GM19395 (cell line): ENCODE results near the gene ATF2.

Source experiments
- ATAC-seq: cut with Tn5 transposase; IDR thresholded peaks from one replicate; pipeline ENCODE4 v1.9.1; 2021; ENCODE audit warnings: mild to moderate bottlenecking, moderate library complexity; ENCODE audit not compliant: unreplicated experiment

ATF2 gene

DNA sequence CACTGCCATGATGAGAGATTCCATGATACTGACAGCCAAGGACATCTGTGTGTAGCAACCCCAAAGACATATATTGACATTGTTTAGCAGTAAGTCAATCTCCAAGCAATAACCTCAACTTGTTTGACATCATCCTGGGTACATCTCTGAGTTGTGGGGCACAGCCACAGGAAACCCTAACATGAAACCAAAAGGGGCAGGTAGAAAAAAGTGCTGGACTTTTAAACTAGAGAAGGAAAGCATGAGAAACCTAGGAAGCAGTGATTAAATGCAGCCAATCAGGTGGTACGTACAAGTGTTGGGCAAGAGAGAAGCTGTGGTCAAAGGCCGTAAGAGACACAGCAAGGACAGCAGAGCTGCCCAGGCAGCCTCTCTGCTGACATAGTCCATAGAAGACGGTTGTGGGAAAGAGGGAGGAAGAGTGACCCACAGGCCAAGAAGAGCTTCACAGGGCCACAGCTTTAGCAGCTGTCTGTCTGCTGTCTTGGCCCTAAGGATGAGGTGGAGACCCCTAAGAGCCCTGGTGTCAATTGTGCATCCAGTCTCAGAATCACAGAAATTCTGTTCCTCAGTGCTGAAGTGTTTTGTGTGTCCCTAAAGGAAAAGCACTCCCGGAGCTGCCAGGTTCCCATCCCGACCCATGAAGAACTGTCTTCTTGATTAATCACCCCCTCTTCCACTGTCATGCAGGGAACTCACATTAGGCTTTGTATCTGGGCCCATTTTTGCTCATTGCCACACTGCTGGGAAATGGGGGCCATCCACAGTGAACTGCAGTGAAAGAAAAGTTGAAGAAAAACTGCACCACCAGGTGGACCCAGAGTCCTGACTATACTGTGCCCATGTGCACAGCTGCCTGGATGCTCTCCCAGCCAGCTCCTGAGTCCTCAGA is 137.4 kb downstream of the ATF2 start:
- no peak for ATAC-seq

DNA sequence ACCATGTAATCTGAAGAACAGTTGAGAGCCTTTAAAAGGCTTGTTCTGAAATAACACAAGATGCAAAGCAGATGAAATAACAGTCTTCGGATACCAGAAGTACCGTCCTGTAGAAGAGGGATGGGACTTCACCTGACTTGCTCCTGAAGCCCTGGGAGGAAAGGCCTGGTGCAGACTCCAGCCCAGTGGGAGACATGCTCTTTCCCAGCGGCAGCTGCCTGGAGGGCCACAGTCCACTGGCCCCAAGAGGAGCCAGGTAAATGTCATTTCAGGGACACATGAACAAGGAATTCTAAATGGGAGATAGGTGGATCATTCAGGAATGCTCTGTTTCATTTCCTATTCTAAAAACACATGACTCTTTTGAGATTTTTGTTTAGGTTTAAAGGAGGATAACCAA is 140.2 kb downstream of the ATF2 start:
- no peak for ATAC-seq

- no peak for ATAC-seq
Observed at GRCh38 chr2:175026385-175026784, 141.6 kb downstream of the ATF2 start.

GRCh38 chr2:175025946-175026345 is 142.1 kb downstream of the ATF2 start:
- no peak for ATAC-seq

DNA sequence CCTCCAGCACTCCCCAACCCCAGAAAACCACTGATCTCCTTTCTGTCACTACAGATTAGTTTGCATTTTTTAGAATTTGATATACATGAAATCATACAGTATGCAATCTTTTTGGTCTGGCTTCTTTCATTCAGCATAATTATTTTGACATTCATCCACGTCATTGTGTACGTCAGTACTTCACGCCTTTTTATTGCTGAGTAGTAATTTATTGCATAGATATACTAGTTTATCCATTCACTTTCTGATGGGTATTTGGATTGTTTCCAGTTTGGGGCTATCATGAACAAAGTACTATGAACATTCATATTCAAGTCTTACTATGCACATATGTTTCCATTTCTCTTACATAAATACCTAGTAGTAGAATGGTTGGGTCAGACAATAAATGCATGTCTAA is 142.8 kb downstream of the ATF2 start:
- ATAC-seq = no peak

DNA sequence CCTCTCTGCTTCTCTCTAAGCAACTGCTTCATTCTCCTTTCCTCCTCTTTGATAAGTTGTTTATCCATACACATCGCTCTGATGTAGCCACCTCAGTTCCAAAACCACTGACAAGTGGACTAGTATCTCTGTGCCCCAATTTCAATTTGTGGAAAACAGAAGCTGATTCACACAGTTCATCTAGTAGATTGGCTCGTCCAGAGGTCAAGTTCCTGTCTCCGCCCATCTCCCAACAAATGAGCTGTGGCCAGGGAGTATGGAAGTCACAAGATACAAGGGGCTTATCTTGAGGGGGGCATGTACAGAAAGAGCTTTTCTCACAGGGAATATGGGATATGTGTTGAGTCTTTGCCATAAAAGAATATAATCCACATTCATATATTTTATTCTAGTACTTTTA is 145.1 kb downstream of the ATF2 start:
- no peak for ATAC-seq
